ENCODE results near the gene ESRRB.

Gene ESRRB

GRCh38 chr14:76407449-76408150, 31.7 kb downstream of the ESRRB start:
- FAIRE-seq: no peak

- FAIRE-seq: no peak
Observed at GRCh38 chr14:76408877-76409276, 32.9 kb downstream of the ESRRB start.

GRCh38 chr14:76412501-76412900, 36.6 kb downstream of the ESRRB start:
- no peak for FAIRE-seq

DNA sequence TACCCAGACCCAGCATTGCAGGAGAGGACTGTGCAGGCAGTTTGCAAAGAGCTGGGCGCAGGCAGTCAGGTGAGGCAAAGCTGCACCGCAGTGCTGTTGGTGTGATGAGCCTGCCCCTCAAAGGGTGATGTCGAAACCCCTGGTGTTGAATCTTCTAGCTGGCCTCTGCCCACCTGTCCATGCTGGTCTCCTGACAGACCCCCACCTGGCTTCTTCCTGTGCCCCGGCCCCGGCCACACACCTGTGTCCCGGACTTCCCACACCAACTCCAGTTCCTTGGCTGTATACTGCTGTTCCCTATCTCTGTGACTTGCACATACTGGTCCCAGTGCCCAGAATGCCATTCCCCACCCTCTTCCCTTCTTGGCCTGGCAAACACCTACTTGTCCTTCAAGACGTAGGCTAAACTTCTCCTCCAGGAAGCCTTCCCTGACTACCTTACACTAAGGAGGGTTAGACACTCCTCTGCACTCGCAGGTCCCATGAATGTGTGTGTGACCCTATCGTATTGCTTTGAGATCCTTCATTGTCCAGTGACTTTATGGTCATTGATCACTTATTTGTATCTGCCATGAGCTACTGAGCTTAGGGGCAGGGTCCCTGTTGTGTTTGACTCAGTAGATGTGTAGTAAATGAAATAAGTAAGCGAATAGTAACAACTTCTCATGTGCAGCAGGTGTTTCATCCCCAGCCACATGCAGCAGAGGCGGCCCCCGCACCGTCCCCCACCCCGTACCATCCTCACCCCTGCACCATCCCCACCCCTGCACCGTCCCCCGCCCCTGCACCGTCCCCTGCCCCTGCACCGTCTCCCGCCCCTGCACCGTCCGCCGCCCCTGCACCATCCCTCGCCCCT, 37.4 kb downstream of the ESRRB start:
- no peak for FAIRE-seq

GRCh38 chr14:76413962-76414600, 38.1 kb downstream of the ESRRB start:
- no peak for FAIRE-seq

- FAIRE-seq: no peak
Observed at GRCh38 chr14:76419399-76419798, 43.5 kb downstream of the ESRRB start.

GRCh38 chr14:76420827-76421226, 44.9 kb downstream of the ESRRB start:
- FAIRE-seq: no peak

DNA sequence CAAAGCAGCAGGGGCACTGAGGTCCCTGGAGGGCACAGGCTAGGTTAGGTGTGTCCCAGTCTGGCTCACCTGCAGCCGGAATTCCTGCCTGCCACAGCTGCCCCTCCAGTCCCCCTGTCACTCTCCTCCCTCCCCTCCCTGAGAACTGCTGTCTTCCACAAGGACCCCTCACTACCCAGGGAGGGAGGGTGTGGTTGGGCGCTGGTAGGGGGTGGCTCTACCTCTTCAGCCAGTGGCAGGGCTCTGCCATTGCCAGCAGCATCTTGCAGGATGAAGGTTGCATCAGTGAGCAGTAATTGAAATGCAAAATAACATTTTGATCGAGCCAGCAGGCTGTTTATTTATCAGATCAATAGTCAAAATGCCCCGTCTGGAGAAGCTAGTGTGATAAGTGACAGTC, 45.7 kb downstream of the ESRRB start:
- no peak for FAIRE-seq

DNA sequence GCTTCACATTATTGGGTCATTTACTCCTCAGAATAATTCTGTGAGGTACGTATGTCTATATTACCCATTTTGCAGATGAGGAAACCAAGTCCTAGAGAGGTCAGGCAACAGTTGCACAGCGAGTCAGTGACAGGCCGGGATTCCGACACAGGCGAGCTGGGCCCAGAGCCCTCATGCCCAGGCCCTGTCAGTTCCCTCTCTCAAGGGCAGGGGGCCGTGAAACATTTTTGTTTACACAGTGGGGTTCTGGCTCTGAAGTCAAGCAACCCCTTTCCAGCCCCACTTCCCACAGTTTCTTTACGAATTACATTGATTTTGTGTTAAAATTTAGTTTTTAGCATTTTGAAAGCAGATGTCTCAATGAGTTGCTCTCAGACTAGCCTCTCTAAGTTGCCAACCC, 46.7 kb downstream of the ESRRB start:
- no peak for FAIRE-seq

DNA sequence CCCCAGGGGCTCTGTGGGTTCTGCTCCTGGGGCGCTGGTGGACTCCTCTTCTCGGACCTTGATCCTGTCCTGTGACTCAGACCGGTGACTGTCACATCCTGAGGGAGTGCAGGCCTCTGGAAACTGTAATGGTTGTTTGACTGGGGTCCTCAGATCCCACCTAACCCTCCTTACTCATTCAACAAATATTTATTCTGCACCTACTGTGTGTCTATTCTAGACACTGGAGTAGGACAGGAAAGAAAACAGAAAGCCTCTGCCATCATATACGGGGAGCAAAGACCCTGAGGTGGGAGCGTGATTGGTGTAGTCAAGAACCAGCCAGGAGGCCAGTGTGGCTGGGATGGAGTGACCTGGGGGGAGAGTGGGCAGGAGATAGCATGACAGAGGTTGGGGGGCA, 47.6 kb downstream of the ESRRB start:
- no peak for FAIRE-seq

- no peak for FAIRE-seq
Observed at GRCh38 chr14:76424359-76424758, 48.4 kb downstream of the ESRRB start.

DNA sequence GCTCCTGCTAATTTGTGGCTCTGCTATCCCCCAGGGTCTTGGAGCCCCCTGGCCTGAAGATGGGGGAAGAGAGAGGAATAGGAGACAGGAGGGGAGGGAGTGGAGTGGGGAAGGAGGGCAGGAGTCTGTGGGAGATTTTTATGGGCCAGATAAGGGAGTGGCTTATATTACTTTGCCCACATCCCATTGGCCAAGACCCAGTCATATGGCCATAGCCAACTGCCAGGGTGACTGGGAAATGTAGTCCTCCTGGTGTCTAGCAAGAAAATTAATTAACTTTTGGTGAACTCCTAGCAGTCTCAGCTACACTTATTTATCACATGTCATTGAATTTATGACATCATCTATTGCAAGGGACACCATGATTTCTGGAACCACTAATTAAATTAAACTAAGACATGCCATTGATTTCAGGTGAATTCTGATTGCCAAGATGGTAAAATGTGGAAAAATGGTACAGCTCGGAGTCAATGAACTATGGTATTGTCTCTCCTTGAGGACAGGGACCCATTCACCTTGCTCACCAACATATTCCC, 50.3 kb downstream of the ESRRB start:
- FAIRE-seq: no peak

- no peak for FAIRE-seq
Observed at GRCh38 chr14:76428611-76429010, 52.7 kb downstream of the ESRRB start.

DNA sequence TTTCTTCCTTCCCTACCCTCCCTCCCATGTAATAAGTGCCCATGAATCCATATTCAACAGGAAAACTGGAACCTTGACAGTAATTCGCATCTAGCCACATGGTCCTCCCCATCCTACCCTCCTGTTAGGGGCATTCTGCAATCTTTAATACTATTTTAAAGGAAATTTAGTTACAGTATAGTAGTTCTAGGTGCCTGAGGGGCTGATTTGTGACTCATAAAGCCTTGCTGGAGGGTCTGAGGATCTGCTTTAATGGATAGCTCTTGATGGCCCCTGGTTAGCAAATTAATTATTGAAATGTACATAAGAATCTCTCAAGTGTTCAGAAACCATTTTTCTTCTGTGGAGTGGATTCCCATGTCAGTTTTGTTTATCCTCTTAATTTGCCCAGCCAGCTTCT, 54.1 kb downstream of the ESRRB start:
- FAIRE-seq: no peak

GRCh38 chr14:76430475-76430980, 54.6 kb downstream of the ESRRB start:
- FAIRE-seq: no peak

DNA sequence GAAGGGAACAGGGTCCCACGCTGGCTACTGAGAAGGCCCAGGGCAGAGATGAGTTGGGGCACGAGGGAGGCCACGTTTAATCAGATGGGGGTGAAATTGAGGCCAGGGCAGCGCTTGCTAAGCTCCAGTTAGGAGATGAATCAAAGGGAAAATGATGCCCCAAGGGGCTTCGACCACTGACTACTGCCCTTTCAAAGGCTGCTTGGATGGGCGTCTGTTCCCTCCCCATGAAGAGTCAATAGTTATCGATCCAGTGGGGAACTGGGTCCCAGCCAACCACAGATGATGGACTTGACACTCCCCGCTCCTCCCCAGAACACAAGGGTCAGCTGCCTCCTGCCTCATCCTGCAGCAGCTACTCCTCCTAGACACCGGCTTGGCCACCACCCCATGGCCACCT, 55.6 kb downstream of the ESRRB start:
- no peak for FAIRE-seq

DNA sequence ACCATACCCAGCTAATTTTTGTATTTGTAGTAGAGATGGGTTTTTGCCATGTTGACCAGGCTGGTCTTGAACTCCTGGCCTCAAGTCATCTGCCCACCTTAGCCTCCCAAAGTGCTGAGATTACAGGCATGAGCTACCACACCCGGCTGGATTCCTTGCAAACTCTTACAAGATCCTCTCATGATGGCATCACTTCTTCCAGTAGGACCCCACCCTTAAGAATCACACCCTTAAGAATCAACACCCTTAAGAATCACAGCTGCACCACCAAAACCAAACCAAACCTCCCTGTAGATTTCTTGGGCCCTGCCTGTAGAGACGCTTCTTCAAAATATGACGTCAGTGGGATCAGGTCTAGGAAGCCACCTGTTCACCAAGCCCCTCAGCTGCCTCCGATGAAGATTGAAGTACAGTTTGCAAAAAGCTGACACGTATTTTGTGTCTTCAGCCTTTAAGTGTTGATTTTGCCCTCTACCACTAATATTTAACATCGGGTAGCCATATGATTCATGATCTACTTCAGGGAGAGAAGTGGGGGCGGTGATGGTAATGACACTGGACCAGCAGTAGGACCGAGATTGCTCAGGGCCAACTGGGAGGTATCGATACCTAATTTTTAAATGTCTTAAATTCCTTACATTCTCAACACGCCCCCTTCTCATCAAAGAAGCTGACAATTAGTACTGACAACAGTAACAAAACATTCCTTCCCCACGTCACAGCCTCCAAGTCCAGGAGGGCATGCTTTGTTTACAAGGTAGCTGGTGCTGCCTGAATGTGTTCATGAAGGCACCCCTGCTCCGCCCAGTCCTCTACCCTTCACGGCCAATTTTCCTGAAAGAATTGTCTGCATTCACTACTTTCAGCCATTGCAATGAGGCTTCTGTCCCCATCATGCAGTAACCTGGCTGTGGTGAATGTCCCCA, 57.2 kb downstream of the ESRRB start:
- no peak for FAIRE-seq

DNA sequence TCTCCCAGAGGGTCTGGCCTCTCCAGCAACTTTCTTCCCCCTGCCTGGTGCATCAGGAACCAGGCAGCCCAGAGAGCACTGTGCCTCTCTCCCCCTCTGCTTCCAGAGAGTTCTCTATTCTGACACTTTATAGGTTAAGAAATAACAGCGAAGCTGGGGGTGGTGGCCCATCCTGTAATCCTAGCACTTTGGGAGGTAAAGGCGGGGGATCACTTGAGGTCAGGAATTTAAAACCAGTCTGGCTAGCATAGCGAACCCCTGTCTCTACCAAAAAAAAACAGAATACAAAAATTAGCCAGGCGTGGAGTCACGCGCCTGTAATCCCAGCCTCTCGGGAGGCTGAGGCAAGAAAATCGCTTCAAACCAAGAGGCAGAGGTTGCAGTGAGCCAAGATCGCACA, 58.3 kb downstream of the ESRRB start:
- no peak for FAIRE-seq

- FAIRE-seq: no peak
Observed at GRCh38 chr14:76439237-76439775, 63.4 kb downstream of the ESRRB start.

DNA sequence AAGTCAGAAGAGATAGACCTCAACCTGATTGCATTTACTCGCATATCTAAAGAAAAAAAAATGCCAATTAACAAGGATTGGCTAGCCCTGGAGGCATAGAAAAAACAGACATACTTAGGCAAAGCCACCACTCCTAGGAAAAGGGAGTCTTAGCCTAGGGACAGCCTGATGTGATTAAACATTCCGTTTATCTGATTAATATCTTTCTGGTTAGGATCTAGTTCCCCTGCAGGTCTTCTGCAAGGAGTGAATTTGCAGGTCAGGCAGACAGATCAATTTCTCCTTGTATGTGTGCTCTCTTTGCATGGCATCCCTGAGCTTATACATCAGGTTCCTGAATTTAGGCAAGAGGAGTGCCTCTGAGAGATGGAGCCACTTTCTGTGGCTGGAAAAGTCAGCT, 70.5 kb downstream of the ESRRB start:
- no peak for FAIRE-seq

DNA sequence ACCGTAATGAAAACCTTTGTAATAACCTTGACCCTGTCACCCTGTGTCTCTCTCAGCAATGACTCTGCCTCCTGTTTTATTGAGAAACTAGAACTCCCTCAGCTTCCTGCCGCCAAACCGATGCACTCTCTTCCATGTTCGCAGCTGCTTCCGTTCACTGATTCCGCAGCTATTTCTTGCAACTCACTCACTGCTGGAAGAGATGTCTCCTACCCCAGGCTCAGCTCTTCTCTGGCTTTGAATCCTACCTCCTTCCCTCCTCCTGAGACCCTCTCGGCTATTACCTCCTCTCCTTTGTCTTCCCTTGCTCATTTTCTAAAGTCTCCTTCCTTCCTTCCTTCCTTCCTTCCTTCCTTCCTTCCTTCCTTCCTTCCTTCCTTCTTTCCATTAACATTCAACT, 71.0 kb downstream of the ESRRB start:
- no peak for FAIRE-seq

- no peak for FAIRE-seq
Observed at GRCh38 chr14:76450476-76450875, 74.5 kb downstream of the ESRRB start.
